Stimulated activated CD8-positive, alpha-beta memory T cell treated with anti-CD3 and anti-CD28 coated beads, Interleukin-15, amount 100 ng/mL, for 1 hour (primary cell): ENCODE results near the gene ZDHHC14.
"Not testable (repeated sequence)": the region's sequence is repeated elsewhere in the genome, so short reads cannot be mapped to it uniquely, and the experiment has no call there.

Experiments used
- DNase-seq: peaks from one replicate; pipeline ENCODE4 v3.0.0-alpha.2; 2020; ENCODE audit warnings: low read depth

Gene ZDHHC14

DNA sequence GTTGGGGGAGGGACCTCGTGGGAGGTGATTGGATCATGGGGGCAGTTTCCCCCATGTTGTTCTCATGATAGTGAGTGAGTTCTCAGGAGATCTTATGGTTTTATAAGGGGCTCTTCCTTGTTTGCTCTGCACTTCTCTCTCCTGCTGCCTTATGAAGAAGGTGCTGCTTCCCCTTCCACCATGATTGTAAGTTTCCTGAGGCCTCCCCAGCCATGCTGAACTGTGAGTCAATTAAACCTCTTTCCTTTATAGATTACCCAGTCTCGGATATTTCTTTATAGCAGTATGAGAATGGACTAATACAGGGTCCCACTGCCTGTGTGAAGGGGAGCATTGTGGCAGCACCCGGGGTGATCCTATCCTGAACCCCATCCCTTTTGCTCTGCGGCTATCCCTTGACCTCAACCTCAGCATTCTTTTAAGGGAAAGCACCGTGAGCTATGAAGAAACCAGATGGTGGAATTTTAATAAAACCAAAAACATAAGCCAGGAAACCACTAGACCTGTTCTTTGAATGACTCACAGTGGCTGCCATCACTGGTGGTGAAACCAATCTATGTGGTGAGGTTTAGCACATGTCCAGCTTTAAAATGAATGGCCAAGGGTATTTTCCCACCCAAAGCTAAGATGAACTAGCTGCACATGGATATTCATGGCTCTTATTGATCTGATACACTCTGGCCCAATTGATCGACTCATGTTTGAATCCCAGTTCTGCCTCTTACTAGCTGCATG is 62.2 kb downstream of the ZDHHC14 start:
- DNase-seq: no peak

DNA sequence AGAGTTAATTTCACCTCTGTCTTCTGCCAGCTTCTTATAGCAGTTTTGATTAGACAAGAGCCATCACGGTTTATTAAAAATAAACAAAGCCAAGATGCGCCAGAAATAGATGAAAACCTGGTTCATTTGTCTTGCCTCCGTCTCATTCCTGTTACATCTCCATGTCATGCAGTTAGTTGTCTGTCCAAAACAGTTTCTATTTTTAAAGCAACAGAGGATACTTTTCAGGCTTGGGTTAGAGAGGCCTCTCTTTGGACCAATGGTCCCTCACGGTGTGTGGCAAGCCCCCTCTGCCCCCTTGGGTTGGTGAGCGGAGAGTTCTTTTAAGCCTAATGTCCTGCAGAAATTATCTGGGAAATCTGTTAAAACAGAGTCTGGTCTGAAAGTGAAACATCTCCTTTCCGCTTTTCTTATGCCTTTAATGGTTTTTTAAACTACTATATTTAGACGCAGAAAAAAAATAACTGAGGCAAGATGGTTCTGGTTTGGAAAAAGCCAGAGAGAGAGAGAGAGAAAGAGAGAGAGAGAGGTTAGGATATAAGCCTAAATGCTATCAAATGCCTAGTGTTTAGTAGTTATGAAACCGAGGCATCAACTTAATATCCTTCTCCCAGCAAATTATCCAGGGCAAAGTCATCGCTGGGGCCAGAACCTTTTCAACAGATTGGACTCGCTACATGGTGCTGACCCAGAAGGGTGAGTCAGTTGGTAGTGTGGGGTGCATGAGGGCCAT is 64.5 kb downstream of the ZDHHC14 start:
- DNase-seq: no peak

DNA sequence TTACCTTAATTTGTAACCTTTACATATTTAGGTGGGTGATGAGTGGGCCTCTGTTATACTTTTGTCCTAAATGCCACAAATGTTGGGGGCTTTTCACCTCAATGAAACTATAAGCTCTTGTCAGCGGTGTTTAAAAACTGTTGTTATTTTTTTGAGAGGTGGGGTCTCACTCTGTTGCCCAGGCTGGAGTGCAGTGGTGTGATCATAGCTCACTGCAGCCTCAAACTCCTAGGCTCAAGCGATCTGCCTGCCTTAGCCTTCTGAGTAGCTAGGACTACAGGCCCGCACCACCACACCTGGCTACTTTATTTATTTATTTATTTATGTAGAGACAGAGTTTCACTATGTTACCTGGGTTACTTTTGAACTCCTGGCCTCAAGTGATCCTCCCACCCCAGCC is 66.7 kb downstream of the ZDHHC14 start:
- no peak for DNase-seq

DNA sequence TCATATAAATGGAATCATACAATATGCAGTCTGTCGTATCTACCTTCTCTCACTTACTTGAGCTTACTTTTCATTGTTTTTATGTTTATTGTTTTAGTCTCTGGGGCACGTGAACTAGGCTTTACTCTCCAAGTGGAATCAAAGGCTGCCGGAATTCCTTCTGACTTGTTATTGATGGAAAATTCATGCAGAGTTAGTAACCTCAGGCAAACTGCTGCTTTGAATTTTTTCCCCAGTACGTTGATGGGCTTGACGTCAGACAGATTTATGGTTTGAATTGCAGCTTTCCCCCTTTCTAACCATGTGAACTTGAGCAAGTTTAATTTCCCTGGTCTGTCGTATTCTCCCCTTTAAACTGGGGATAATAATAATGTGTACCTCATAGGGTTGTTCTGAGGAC is 68.6 kb downstream of the ZDHHC14 start:
- DNase-seq: no peak

DNA sequence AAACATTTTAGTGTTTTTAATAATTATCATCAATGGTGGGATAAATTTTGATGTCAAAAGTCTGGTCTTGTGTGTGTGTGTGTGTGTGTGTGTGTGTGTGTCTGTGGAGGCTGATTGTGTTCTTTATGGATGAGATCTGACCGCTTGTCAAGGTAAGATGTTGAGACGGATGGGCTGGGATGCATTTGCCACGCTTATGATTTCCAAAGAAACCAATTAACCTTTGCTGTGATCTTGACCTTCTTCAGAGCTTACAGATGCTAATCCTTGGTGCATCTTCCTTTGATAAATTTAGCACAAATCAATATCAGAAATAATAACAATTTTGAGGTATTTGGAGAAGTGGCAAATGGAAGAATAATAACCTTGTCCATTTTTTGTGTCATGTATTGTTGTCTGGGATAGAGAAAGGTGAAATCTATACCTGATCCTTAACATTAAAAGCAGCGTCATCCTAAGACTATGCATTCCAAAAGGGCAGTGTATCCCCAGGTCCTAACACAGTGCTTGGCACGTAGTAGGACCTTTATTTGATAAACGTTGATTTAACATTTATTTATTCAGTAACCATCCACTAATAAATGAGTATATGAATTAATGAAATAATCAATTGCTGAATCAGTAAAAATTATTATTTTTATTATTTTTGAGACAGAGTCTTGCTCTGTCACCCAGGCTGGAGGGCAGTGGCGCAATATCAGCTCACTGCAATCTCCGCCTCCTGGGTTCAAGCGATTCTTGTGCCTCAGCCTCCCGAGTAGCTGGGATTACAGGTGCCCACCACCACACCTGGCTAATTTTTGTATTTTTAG is 70.1 kb downstream of the ZDHHC14 start:
- DNase-seq: no peak

DNA sequence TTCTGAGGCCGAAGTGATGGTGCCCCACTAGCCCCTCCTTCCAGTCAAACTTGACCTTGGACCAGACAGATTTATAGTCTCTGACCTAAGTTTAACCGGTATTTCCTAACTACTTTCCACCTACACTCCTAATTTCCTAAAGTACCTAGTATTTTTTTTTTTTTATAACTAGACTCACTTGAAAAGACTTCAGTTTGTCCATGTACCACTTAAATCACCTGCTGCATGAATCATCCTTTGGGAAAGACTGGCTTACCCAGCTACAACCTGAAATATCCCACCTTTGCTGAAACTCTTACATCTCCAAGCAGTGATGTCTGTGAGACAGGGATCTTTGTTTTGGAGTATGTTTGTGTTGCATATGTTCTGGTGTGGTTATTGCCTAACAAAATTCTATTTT is 71.1 kb downstream of the ZDHHC14 start:
- no peak for DNase-seq

DNA sequence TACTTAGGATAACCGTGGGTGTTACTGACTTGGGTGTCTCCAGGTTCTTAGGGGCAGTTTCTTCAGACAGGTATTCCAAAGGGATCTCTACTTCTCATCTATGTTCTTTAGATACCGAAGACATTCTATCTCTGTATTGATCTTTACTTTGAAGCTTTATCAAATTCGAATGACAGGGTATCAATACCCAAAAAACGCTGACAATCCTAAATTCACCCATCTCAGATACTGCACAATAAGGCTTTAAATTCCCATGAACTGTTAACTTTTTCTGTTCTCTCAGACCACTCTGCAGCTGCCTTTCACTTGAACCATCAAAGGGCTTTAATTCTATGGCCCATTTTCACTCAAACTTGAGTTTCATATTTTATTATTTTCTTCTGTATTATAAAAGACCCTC is 72.1 kb downstream of the ZDHHC14 start:
- no peak for DNase-seq

DNA sequence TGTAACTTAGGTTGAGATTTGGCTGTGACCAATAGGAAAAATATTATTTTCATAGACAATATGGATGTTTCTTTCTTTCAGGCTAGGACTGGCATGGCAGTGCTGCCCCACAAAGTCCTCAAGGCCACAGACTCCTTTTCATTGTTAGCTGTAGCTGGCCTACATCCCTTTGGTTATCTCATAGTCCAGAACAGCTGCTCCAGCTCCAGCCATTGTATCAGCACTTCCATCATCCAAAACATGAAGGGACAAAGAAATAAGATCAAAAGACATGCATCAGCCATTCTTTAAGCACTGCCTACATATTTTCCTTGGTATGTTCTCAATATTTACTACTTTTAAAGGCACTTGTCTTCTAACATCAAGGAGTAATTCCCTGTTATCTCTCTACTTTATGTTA is 73.0 kb downstream of the ZDHHC14 start:
- no peak for DNase-seq

DNA sequence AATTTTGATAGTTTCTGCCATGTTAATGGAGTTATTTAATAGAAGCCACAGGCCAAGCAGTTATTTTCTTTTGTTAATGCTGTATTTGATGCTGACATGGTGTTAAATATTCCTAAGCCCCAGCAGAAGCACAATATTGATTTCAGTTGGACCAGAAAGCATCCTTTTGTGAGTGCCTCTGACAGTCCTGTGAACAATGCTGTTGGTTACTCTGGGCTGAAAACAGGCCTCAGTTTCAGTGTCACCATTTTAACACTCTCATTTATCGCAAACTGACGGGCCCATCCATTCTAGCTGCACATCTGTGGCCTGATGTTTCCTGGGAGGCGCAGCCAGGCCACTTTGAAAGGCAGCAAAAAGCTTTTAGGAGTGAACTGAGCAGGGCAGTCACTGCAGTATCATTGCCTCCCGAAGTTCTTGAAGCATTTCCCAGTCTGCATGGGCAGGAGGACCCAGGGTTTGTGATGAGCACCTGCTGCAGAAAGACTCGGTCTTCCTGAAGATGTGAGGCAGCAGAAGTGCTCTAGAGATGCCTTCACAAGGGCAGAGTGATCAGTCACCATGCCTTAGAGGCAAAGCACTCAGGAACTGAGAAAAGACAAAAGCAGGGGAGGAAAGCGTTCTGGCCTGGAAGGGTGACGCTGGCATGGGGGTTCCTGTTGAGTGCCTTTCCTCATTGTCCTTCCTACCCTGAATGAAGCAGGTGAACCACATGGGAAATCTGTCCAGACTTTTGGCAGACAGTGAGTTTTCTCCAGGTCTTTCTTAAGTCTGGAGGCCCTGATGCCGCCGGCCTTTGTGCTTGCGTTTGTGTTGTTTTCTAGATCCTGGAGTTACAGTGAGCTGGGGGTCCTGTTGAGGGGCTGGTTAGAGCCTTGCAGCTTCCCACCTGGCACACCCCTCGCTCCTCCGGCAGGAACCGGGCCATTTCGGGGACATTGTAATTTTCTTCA is 74.0 kb downstream of the ZDHHC14 start:
- DNase-seq: no peak

DNA sequence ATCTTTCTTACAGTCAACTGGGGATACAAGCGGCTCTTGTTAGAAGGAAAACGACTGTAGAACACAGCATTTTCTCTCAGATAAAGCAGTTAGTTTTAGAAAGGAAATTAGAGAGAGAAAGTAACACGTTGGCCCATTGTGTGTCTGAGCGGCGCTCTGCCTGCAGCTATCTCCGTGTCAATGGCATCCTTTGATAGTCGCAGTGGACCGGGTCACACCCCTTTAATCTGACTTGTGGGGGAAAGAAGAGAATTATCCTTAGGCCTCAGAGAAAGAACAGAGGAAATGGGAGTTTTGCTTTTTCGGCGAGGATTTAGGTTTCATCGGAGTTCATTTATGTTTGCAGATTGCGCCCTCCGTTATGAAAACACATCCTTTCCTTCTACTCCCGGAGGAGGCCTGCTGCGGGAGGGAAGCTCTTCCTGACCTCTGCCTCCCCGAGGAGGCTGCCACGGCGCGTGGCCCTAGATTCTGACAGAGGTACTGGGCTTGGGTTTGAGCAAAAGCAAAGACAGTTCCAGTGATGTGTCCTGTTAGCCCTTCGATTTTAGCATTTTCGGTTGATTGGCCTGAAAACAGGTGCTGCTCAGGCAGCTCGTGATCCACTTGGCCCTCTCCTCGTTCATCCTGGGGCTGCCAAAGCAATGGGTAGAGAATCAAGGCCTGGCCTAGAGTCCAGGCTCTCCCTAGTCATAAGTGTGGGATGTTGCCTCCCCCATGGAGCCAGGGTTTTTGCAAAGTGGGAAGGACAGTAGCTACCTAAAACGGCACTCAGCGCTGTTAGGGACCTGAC is 74.9 kb downstream of the ZDHHC14 start:
- no peak for DNase-seq

DNA sequence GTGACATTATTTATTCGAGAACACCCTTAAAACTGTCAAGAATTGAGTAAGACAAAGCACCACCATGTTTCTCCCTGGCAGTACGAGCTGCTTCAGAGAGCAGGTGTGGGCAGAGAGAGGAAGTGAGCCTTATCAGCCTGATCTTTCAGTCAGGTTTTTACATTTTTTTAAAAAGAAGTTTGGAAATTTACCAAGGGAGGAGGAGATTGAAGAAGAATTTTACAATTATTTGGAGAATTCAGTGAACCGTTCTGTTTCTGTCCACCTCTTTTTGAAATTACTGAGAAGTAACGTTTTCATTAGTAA is 75.5 kb downstream of the ZDHHC14 start:
- no peak for DNase-seq

DNA sequence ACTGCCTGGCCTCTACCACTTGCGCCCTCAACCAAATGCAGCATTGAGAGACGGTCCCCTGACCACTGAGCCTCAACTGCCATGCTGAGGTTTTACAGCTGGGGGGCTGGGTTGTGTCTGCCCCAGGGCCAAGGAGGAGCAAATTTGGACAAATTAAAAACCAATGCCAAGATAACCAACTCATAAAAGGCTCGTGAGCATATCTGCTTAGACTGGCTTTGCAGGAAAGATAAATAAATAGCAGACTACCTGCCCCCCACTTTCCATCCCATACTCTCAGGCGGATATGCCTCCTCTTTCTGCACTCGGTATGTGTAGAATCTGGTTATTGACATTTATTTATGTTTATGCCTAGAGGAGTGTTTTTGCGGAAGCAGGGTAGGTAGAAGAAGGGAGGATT is 76.8 kb downstream of the ZDHHC14 start:
- no peak for DNase-seq

DNA sequence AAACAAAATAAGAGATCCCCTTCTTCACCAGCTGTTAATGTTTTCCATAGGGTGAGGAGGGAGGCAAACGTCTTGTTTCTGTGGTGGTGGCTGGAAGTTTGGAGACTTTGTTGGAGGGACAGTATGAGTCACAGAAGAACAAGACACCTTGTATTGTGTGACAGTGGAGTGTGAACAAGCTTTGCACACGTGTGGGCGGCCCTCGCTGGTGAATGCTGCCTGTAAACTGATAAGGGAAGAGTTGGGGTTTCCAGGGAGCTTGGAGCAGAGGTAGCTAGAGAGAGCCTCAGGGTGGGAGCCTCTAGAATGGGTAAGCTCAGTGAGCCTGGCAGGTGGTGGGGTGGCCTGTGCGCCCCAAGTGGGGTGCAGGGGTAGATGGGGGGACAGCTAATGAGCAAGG is 78.3 kb downstream of the ZDHHC14 start:
- DNase-seq: no peak

DNA sequence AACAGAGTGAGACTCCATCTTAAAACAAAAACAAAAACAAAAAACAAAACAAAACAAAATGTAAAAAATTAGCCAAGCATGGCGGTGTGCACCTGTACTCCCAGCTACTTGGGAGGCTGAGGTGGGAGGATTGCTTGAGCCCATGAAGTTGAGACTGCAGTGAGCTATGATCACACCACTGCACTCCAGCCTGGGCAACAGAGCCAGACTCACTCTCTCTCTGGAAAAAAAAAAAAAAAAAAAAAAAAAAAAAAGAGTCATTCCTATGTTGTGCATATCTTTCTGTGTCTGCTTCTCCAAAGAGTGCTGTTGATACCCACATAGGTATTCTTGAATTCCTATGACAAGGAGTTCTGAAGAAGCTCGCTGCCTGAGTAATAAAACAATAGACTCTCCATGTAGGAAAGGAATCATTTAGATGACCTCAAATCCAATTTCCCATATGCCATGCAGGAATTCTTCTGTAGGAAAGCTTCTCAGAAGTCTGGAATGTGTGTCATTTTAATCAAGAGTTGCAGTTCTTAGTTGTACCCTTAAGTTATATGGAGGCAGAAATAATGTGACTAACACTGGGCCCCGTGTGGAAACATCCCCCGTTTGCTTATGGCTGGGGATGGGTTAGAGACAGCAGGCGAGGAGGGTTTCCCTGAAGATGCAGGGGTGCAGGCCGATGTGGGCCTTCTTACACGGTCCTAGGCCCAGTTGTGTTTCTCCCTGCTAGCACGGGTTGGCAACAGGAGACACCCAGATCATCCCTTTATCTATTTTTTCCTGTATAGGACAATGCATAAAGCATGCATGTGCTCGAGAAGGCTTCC is 79.4 kb downstream of the ZDHHC14 start:
- DNase-seq: no peak

DNA sequence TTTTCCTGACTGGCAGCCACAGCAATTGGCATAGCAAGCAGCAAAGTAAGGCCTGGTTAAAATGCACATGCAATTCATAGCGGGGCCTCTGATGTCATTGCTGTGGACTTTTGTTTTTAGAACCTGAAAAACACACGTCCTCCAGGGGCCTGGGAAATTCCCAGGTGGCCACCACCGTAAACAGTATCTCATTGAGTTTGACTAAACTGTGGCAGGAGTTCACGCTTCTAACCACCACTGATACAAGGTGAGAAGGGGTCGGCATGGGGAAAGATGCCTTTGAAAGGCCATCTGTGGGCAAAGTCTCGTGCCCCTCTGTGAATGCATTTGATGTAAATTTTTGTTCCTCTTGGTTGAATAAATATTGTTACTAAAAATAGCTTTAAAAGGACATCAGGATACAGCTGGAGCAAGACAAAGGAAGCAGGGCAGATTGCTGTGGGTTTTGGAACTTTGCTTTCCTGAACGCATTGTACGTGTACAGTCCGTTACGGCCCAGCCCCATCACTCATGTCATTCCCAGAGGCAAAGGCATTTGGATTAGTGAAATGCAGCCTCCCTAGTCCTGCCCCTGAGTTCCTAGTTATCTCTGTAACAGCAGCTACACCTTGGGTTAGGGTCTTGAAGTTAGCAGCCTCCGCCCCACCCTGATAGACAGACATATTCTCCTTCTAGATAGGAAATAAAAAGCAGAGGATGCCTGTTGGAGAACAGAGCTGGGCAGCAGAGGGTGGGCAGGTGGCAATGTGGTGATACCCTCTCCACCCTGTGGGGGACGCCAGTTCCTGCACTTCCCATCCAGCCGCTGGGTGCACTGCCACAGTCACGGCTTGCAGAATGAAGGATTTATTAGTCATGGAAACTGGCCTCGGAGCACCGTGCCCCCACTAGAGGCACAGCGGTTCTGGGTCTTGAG is 80.3 kb downstream of the ZDHHC14 start:
- DNase-seq: no peak

DNA sequence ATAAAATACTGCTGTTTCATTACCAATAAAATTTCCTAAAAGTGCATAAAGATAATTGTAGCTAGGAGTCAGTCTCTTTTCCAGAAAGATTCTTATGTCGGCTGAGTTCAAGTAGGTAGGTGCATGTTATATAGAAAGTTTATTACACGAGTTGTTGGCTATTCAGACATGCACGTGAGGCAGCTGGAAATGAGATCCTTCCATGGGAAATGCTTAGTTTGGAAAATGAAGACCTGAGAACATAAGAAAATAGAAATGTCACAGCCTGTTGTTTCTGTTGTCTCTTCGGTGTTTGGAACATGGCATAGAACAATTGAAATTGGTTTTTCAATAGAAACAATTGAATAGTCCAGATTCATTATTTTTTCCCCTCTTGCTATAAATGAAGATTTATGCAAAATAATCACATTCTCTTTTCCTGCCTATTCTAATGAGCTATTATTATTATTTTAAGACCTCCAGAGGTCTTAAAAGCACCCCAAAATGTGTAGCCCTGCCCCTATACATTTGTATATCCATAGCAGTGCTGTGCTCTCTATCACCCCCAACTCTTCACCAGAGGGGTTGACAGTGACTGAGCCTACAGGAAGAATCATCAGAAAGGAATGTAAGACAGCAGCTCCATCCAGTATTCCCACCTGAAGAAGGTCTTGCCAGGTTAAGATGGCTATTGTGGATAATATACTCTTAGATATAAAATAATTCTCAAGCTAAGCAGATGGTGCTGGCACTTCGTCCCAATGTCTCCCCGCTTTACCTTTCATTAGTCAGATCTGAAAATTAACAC is 82.2 kb downstream of the ZDHHC14 start:
- DNase-seq: no peak

DNA sequence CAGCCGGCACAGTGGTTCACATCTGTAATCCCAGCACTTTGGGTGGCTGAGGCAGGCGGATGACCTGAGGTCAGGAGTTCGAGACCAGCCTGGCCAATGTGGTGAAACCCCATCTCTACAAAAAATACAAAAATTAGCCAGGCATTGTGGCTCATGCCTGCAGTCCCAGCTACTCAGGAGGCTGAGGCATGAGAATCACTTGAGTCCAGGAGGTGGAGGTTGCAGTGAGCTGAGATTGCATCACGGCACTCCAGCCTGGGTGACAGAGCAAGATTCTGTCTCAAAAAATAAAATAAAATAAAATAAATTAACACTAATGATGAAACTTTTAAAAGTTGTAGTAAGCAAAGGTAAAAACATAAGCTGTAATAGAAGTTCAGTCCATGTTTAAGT is 82.7 kb downstream of the ZDHHC14 start:
- DNase-seq: not testable (repeated sequence)
